NCI-H2107 treated with DMSO at 0.1 percent for 48 hours (cell line): ENCODE results near the gene PCBD1.
"Not testable (repeated sequence)": the region's sequence is repeated elsewhere in the genome, so short reads cannot be mapped to it uniquely, and the experiment has no call there.

Source experiments
- DNase-seq: peaks from one replicate; lab custom pipeline; 2025; ENCODE audit not compliant: unreplicated experiment; lab: John Stamatoyannopoulos, UW

PCBD1 gene

GRCh38 chr10:70866424-70866823, 21.9 kb downstream of the PCBD1 start:
- DNase-seq = no peak

DNA sequence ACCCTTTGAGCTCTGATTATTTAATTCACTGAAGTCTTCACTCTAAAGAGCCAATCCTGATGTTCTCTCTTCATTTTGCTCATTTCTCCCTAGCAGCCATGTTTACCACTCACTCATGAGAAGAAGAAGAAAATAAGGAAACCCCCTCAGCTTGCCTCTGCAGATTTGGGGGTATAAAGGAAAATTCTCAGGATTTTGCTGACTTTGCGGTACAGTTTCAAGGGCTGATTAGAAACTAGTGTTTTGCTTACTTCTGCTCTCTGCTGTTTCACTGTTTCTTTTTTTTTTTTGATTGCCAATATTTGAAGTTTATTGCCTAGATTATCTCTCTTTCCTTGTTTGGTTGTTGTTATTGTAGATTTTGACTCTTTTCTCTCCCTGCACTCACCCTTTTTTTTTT, 23.4 kb downstream of the PCBD1 start:
- DNase-seq = no peak

- DNase-seq = no peak
Observed at GRCh38 chr10:70863470-70864160, 24.8 kb downstream of the PCBD1 start.

DNA sequence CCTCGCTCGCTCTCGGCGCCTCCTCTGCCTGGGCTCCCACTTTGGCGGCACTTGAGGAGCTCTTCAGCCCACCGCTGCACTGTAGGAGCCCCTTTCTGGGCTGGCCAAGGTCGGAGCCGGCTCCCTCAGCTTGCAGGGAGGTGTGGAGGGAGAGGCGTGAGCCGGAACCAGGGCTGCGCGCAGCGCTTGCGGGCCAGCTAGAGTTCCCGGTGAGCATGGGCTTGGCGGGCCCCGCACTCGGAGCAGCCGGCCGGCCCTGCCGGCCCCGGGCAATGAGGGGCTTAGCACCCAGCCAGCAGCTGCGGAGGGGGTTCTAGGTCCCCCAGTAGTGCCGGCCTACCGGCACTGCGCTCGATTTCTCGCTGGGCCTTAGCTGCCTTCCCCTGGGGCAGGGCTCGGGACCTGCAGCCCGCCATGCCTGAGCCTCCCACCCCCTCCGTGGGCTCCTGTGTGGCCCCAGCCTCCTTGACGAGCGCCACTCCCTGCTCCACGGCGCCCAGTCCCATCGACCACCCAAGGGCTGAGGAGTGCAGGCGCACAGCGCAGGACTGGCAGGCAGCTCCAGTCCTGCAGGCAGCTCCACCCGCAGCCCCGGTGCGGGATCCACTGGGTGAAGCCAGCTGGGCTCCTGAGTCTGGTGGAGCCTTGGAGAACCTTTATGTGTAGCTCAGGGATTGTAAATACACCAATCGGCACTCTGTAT, 26.7 kb downstream of the PCBD1 start:
- DNase-seq = not testable (repeated sequence)

DNA sequence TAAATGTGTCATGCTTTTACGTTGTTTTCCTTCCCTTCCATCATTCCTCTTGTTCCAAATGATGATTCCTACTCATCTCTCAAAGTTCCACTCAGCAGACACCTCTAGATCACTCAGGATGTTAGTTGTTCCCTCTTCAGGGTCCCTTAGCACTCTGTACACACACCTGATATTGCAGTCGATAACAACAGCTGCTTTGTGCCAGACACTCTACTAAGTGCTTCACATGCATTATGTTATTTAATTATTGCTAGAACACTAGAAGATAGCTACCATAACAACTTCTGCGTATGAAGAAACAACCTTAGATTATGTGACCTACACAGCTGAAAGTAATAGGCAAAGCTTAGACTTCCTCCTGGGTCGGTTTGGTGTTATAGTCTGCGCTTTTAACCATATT, 29.6 kb downstream of the PCBD1 start:
- DNase-seq = peak; percentile 29

DNA sequence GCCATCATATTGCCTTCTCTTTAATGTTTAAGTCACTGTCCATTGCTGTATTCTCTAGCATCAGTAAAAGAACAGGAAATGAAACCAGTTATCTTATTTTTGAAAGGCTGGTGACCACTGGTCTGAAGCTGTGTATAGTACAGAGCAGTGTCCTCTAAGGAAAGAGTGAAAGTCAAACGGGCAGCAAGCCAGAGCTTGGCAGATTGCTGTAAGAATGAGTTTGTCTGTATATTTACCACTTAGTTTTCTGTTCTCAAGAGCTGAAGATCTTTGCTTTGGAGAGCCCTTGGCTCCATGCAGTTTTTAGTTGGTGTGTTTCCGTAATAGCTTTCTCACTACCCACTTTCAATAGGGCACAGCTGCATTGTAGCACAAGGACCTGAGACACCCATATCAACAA, 31.9 kb downstream of the PCBD1 start:
- DNase-seq = peak; percentile 4

GRCh38 chr10:70853457-70853856, 34.9 kb downstream of the PCBD1 start:
- DNase-seq = no peak

DNA sequence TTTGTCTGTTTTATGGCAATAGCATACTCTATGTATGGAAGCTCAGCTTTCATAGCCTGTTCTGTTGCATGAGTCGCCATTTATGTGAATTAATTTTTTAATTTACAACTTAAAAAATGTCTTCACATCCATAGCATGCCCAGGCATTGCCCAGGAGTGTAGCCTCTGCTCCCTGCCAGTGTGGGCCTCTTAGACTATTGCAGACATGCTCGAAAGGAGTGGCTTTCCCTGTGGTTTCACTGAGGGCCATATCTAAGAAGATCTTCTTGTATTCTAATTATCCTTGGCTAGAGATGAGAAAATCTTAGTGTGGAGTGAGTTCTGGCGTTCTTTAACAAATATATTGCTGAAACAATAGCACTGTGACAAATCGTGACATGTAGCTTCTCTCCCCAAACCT, 35.3 kb downstream of the PCBD1 start:
- DNase-seq = no peak

DNA sequence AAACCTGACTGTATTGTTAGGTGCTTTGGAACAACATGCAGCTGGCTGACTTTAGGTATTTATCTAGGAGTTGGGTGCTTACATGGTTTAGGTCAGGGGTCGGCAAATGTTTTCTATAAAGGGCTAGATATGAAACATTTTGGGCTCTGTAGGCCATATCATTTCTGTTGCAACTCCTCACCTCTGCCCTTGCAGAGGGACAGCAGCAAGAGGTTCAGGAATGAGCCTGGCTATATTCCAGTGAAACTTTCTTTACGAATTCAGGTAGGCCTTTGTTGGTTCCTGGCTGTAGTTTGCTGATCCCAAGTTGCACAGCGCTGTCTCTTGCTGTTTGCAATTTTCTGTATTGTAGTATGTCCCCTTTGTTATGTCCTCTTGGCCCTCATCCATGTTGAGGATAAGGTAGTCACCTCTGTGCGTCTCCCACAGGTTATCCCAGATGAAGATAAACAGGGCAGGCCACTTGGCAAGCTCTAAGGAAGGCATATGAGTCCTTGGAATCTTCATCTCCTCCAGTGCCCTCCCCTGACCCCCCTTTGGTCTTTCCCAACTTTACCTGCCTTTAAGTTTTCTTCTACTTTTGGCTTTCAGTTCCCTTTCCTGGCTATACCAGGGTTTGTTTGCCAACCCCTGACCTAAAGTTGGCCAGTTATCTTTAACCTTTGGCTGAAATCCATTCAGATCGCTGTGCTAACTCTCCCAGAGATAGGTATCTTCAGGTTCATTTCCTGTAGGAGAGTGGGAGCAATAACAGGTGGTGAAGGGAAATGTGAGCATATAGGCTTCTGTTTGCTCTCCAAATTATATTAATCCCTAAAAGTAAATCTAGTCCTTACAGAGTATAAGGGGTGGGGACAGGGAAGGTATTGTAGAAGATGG, 36.5 kb downstream of the PCBD1 start:
- no peak for DNase-seq

DNA sequence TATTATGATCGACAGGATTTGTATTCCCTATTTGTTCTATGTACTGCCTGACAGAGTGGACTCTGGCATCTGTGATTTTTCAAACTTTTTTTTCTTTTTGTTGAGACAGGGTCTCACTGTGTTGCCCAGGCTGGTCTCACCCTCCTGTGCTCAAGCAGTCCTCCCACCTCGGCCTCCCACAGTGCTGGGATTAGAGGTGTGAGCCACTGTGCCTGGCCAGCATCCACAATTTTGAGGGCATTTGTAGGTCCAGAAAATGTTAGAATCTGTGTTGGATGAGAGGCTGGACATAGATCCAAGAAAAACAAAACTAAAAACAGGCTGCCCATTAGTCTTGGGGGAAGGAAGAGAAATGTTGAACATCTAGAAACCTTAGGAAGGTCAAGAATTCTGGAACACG, 38.3 kb downstream of the PCBD1 start:
- no peak for DNase-seq

GRCh38 chr10:70849582-70850016, 38.8 kb downstream of the PCBD1 start:
- no peak for DNase-seq

GRCh38 chr10:70847659-70848360, 40.6 kb downstream of the PCBD1 start:
- no peak for DNase-seq

GRCh38 chr10:70846795-70847194, 41.6 kb downstream of the PCBD1 start:
- no peak for DNase-seq

GRCh38 chr10:70845816-70846215, 42.5 kb downstream of the PCBD1 start:
- DNase-seq = no peak

GRCh38 chr10:70845256-70845655, 43.1 kb downstream of the PCBD1 start:
- DNase-seq = no peak

DNA sequence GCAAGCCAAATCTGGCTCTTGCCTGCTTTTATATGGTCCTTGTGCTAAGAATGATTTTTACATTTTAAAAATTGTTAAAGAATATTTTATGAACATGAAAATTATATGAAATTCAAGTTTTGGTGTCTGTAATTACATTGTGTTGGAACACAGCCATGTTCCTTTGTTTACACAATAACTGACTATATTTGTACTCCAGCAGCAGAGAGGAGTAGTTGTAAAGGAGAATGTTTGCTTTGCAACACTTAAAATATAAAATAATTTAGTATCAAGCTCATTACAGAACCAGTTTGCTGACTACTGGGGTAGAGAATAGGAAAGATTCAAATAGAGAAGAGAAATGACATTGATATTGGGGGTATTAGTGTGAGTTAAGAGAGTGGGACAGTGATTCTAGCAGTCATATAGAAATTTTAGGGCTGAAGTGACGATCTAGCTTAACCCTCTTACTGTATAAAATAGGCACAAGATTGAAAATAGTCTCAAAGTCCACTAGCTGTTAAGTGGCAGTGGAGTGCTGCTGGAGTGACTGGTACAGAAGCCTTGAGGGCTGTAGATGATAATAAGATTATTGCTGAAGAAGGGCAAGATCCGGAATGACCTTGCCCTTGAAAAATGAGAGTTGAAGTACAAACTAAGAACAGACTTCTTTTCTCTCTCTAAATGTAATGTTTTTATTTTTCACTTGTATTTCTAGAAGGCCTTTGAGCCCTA, 44.4 kb downstream of the PCBD1 start:
- no peak for DNase-seq

DNA sequence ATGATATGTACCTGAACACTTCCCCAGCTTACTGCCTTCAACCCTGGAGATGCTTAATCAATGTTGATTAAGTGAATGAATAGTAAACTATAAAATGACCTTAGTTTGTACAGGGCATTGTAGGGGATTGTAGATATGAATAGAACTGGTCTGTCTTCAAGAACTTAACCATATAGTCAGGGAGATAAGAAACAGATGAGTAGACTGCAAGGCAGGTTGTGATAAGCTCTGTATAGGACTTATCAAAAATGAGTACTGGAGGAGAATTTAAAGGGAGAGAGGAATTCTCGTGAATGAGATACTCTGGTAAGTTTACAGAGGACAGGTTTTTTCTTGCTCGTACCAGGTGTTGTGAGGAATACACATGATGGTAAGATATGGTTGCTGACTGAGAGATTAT, 45.0 kb downstream of the PCBD1 start:
- no peak for DNase-seq

DNA sequence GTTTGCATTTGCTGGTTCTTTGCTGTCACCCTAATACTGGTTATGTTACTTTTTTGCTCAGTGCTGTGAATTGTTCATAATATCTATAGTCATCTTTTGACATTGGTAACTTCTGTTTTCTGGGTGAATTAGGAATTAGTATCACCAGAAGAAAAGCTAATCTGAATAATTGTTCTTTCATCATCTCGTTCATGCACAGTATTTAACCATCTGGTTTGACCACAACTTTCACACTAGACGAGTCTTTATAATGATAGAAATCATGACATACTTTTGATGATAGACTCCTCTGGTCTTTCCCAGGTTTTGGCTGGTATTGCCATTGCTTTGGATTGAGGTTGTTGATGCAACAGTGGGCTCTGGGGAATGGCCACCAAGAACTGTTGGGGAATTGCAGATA, 47.5 kb downstream of the PCBD1 start:
- DNase-seq = no peak

- DNase-seq = no peak
Observed at GRCh38 chr10:70838270-70838805, 50.0 kb downstream of the PCBD1 start.

DNA sequence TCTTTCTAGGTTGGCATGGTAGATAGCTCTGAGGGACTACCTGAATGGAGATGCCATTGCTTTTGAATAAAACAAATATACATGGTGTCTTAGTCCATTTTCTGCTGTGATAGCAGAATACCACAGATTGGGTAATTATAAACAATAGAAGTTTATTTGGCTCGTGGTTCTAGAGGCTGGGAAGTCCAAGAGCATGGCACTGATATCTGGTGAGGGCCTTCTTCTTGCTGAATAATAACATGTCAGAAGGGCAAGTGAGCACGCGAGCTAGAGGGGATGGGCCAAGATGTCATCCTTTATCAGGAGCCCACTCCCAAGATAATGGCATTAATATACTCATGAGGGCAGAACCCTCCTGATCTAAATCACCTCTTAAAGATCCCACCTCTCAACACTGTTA, 50.7 kb downstream of the PCBD1 start:
- no peak for DNase-seq
